Left ventricle myocardium inferior (tissue), 1 donor: ENCODE measurements around the gene SEMG2. TPM values are rescaled to one million over a fixed set of nuclear protein-coding genes. Genes with fewer than 3 reads are reported as not detected.

Experiments
- DNase-seq: peaks from one replicate; pipeline ENCODE4 v3.0.0-alpha.2; 2020
- H3K27ac ChIP-seq: fragments of 200-600 bp; replicated peaks from 2 replicates; pipeline ENCODE4 v1.8.0; 2021
- H3K27me3 ChIP-seq: fragments of 200-600 bp; 2 replicates; pipeline ENCODE4 v1.8.0; 2021; ENCODE audit warnings: low read depth
- H3K36me3 ChIP-seq: fragments of 200-600 bp; 2 replicates; pipeline ENCODE4 v1.8.0; 2021
- H3K4me1 ChIP-seq: fragments of 200-600 bp; 2 replicates; pipeline ENCODE4 v1.8.0; 2021
- H3K4me3 ChIP-seq: fragments of 200-600 bp; 2 replicates; pipeline ENCODE4 v1.8.0; 2021; ENCODE audit warnings: mild to moderate bottlenecking, moderate library complexity
- H3K9me3 ChIP-seq: fragments of 200-600 bp; replicated peaks from 2 replicates; pipeline ENCODE4 v1.8.0; 2021
- CTCF ChIP-seq: fragments of 200-600 bp; IDR thresholded peaks from 2 replicates; pipeline ENCODE4 v1.8.0; 2021; ENCODE audit warnings: antibody characterized with exemption, mild to moderate bottlenecking, borderline replicate concordance
- intact Hi-C: fragments of 100-400 bp; cut with micrococcal nuclease; formaldehyde crosslinking; loops from one replicate; pipeline ENCODE4 v1.11.0; 2022
- total RNA-seq: library from RNA; stranded (reverse); fragmentation: NEBNext Ultra II Directional; extraction: Animal tissue kit (Norgen Biotek cat#: 25700); gene quantifications from one replicate; pipeline ENCODE4 v1.2.1, GENCODE V29; 2021
- donor health status: DM: no; HTN: yes; CAD: no; lungs with severe emphysema.

The SEMG2 gene
- total RNA-seq, 1 donor from 2014 or later = not detected

GRCh38 chr20:45246109-45246508 is 24.9 kb downstream of the SEMG2 start:
- Histone ChIP-seq H3K36me3 (no peaks in the 10 kb centered on the region), H3K27me3 (peaks cover 95% of the 10 kb centered on the region), H3K4me3 (no peak overlapping the region), H3K9me3 (no peaks in the 10 kb centered on the region), H3K4me1 (no peaks in the 10 kb centered on the region), H3K27ac (no peak overlapping the region)
- intact Hi-C loops = no loop called here
- no peak for TF ChIP-seq CTCF
- no peak for DNase-seq

GRCh38 chr20:45247865-45248264 is 26.7 kb downstream of the SEMG2 start:
- no peak for TF ChIP-seq CTCF
- Histone ChIP-seq H3K27ac (no peak overlapping the region), H3K4me1 (no peaks in the 10 kb centered on the region), H3K36me3 (no peaks in the 10 kb centered on the region), H3K9me3 (no peaks in the 10 kb centered on the region), H3K27me3 (peaks cover 97% of the 10 kb centered on the region), H3K4me3 (no peak overlapping the region)
- intact Hi-C loops = no loop called here
- DNase-seq = no peak

- Histone ChIP-seq H3K36me3 (no peaks in the 10 kb centered on the region), H3K4me1 (no peaks in the 10 kb centered on the region), H3K9me3 (no peaks in the 10 kb centered on the region), H3K27me3 (peaks cover 97% of the 10 kb centered on the region), H3K4me3 (no peak overlapping the region), H3K27ac (no peak overlapping the region)
- TF ChIP-seq CTCF = no peak
- DNase-seq = no peak
- intact Hi-C loops = no loop called here
These were observed 27.4 kb downstream of the SEMG2 start for GRCh38 chr20:45248609-45249008.

- Histone ChIP-seq H3K27ac (no peak overlapping the region), H3K27me3 (peaks cover 63% of the 10 kb centered on the region), H3K9me3 (no peaks in the 10 kb centered on the region), H3K36me3 (no peaks in the 10 kb centered on the region), H3K4me3 (no peak overlapping the region), H3K4me1 (no peaks in the 10 kb centered on the region)
- DNase-seq = no peak
- intact Hi-C loops = no loop called here
- no peak for TF ChIP-seq CTCF
These were observed 30.8 kb downstream of the SEMG2 start for GRCh38 chr20:45251884-45252560.

GRCh38 chr20:45253261-45253660 is 32.1 kb downstream of the SEMG2 start:
- no peak for TF ChIP-seq CTCF
- Histone ChIP-seq H3K27ac (no peak overlapping the region), H3K9me3 (no peaks in the 10 kb centered on the region), H3K27me3 (peaks cover 56% of the 10 kb centered on the region), H3K4me1 (no peaks in the 10 kb centered on the region), H3K4me3 (no peak overlapping the region), H3K36me3 (no peaks in the 10 kb centered on the region)
- DNase-seq = no peak
- intact Hi-C loops = no loop called here
